GM23338 (cell line): ENCODE results near the gene CHMP5. TPM values are rescaled to one million over a fixed set of nuclear protein-coding genes. Genes with fewer than 3 reads are reported as not detected.

ENCODE experiments used
- ATAC-seq: fragments of 200-7000 bp; cut with Tn5 transposase; 3 replicates; pipeline ENCODE4 v1.9.1; 2020
- DNase-seq: peaks from one replicate; pipeline ENCODE4 v3.0.0-alpha.2; 2015; ENCODE audit warnings: low spot score
- H2AFZ ChIP-seq: fragments of 200-600 bp; sonication (generic); 2 replicates; pipeline ENCODE4 v1.8.0; 2016; ENCODE audit warnings: antibody characterized with exemption, mild to moderate bottlenecking, moderate library complexity
- H3F3A ChIP-seq: fragments of 200-600 bp; sonication (generic); replicated peaks from 2 replicates; pipeline ENCODE4 v1.8.0; 2017; ENCODE audit warnings: antibody characterized with exemption, mixed run types, low read depth
- H3K27ac ChIP-seq: fragments of 200-600 bp; sonication (generic); 2 replicates; pipeline ENCODE4 v1.6.1; 2016; ENCODE audit warnings: low read depth
- H3K27me3 ChIP-seq: fragments of 200-600 bp; sonication (generic); 2 replicates; pipeline ENCODE4 v1.8.0; 2016; ENCODE audit warnings: mild to moderate bottlenecking, mixed run types, moderate library complexity; ENCODE audit not compliant: insufficient read depth
- H3K36me3 ChIP-seq: fragments of 200-600 bp; sonication (generic); 2 replicates; pipeline ENCODE4 v1.8.0; 2016; ENCODE audit warnings: mild to moderate bottlenecking; ENCODE audit not compliant: insufficient read depth
- H3K4me1 ChIP-seq: fragments of 200-600 bp; sonication (generic); 2 replicates; pipeline ENCODE4 v1.8.0; 2016; ENCODE audit warnings: mild to moderate bottlenecking, moderate library complexity; ENCODE audit not compliant: insufficient read depth
- H3K4me2 ChIP-seq: fragments of 200-600 bp; sonication (generic); 2 replicates; pipeline ENCODE4 v1.7.1; 2017; ENCODE audit warnings: mixed run types
- H3K4me3 ChIP-seq: fragments of 200-600 bp; sonication (generic); 2 replicates; pipeline ENCODE4 v1.6.1; 2016; ENCODE audit warnings: mixed run types
- H3K79me2 ChIP-seq: fragments of 200-600 bp; sonication (generic); replicated peaks from 2 replicates; pipeline ENCODE4 v1.8.0; 2017; ENCODE audit warnings: mild to moderate bottlenecking; ENCODE audit not compliant: insufficient read depth
- H3K9me2 ChIP-seq: fragments of 200-600 bp; sonication (generic); 2 replicates; pipeline ENCODE4 v1.8.0; 2017; ENCODE audit not compliant: insufficient read depth
- H4K20me1 ChIP-seq: fragments of 200-600 bp; sonication (generic); replicated peaks from 2 replicates; pipeline ENCODE4 v1.8.0; 2017; ENCODE audit warnings: mild to moderate bottlenecking; ENCODE audit not compliant: insufficient read depth
- H3K27ac Mint-ChIP-seq: 2 replicates; pipeline ENCODE4 v1.8.0; 2020; ENCODE audit warnings: inconsistent platforms, mild to moderate bottlenecking, moderate library complexity, mixed read lengths
- H3K27me3 Mint-ChIP-seq: 3 replicates; pipeline ENCODE4 v1.8.0; 2022; ENCODE audit warnings: low read depth, mild to moderate bottlenecking, moderate library complexity, mixed read lengths, inconsistent platforms; ENCODE audit not compliant: insufficient read depth, poor library complexity
- H3K36me3 Mint-ChIP-seq: 3 replicates; pipeline ENCODE4 v1.8.0; 2021; ENCODE audit warnings: low read depth, mild to moderate bottlenecking, inconsistent platforms, moderate library complexity, mixed read lengths
- H3K4me1 Mint-ChIP-seq: 3 replicates; pipeline ENCODE4 v1.8.0; 2020; ENCODE audit warnings: mild to moderate bottlenecking, inconsistent platforms, mixed read lengths
- H3K4me3 Mint-ChIP-seq: 3 replicates; pipeline ENCODE4 v1.8.0; 2021; ENCODE audit warnings: moderate library complexity, mild to moderate bottlenecking, inconsistent platforms, mixed read lengths
- H3K9me3 Mint-ChIP-seq: 3 replicates; pipeline ENCODE4 v1.8.0; 2020; ENCODE audit warnings: moderate library complexity, mild to moderate bottlenecking, inconsistent platforms, mixed read lengths
- CREB1 ChIP-seq: fragments of 250-450 bp; sonication (Bioruptor Pico); IDR thresholded peaks from 2 replicates; pipeline ENCODE4 v1.5.0; 2020; ENCODE audit warnings: low read depth, mild to moderate bottlenecking, moderate library complexity
- EZH2 ChIP-seq: fragments of 200-600 bp; sonication (generic); IDR thresholded peaks from one replicate; pipeline ENCODE4 v1.8.0; 2017; ENCODE audit warnings: antibody characterized with exemption, mild to moderate bottlenecking, low read depth; ENCODE audit not compliant: unreplicated experiment
- EZH2phosphoT487 ChIP-seq: fragments of 200-600 bp; sonication (generic); IDR thresholded peaks from one replicate; pipeline ENCODE4 v1.8.1; 2018; ENCODE audit warnings: antibody characterized with exemption; ENCODE audit not compliant: unreplicated experiment
- JUNB ChIP-seq: IDR thresholded peaks from one replicate; pipeline ENCODE4 v1.6.1; 2016; ENCODE audit warnings: antibody characterized with exemption; ENCODE audit not compliant: unreplicated experiment
- NANOG ChIP-seq: IDR thresholded peaks from 2 replicates; pipeline ENCODE4 v1.6.1; 2016; ENCODE audit warnings: antibody characterized with exemption, borderline replicate concordance
- POLR2AphosphoS5 ChIP-seq: IDR thresholded peaks from 2 replicates; pipeline ENCODE4 v1.6.1; 2016; ENCODE audit warnings: antibody characterized with exemption, low read depth
- REST ChIP-seq: IDR thresholded peaks from one replicate; pipeline ENCODE4 v1.6.1; 2018; ENCODE audit warnings: antibody characterized with exemption; ENCODE audit not compliant: unreplicated experiment
- STAT1 ChIP-seq: IDR thresholded peaks from one replicate; pipeline ENCODE4 v1.6.1; 2016; ENCODE audit warnings: antibody characterized with exemption; ENCODE audit not compliant: unreplicated experiment
- ZNF114 ChIP-seq: fragments of 250-450 bp; sonication (Bioruptor Pico); IDR thresholded peaks from 2 replicates; pipeline ENCODE4 v1.5.0; 2020; ENCODE audit warnings: mild to moderate bottlenecking, moderate library complexity
- ZNF462 ChIP-seq: fragments of 250-450 bp; sonication (Bioruptor Pico); IDR thresholded peaks from 2 replicates; pipeline ENCODE4 v1.5.0; 2020; ENCODE audit warnings: mild to moderate bottlenecking, moderate library complexity
- polyA plus RNA-seq: library from polyadenylated mRNA; unstranded; fragments of >200 nt; fragmentation: Nextera tagmentation; extraction: Ambion mirVana; gene quantifications from 2 replicates; pipeline ENCODE4 v1.2.1, GENCODE V29; 2016
- total RNA-seq: library from RNA; depleted of rRNA; stranded (reverse); fragments of >200 nt; shearing (Covaris generic); gene quantifications from 2 replicates; pipeline ENCODE4 v1.2.3, GENCODE V29; 2014
- TF ChIP-seq, protein P1 (sequence below): IDR thresholded peaks from 2 replicates; pipeline ENCODE4 v1.6.1; 2016; ENCODE audit warnings: antibody characterized with exemption
- TF ChIP-seq, protein P2 (sequence below), 2 experiments: fragments of 200-600 bp in 1 of 2; sonication (generic) in 1 of 2; conservative IDR thresholded peaks; 2 replicates each; pipeline versions ENCODE4 v1.5.1 to v1.6.1; 2016 to 2017; ENCODE audit warnings: antibody characterized with exemption in 2 of 2, low read depth in 2 of 2, mild to moderate bottlenecking in 2 of 2, moderate library complexity in 1 of 2

The CHMP5 gene
- total and polyA plus RNA-seq, 2 experiments from 2014 or later, result 30.9 to 77.8 TPM

GRCh38 chr9:33222031-33222430, 42.8 kb upstream of the CHMP5 start:
- Mint-ChIP-seq H3K4me1 (peaks cover 7% of the 10 kb centered on the region), H3K9me3 (no peaks in the 10 kb centered on the region), H3K36me3 (no peaks in the 10 kb centered on the region), H3K4me3 (no peak overlapping the region), H3K27ac (no peak overlapping the region; the same call in 1 of the 2 replicates), H3K27me3 (no peaks in the 10 kb centered on the region)
- Histone ChIP-seq H3K4me2 (no peak overlapping the region), H3F3A (no peaks in the 10 kb centered on the region), H3K36me3 (no peaks in the 10 kb centered on the region), H3K9me2 (no peaks in the 10 kb centered on the region), H3K4me3 (no peak overlapping the region), H3K79me2 (no peaks in the 10 kb centered on the region), H3K27me3 (no peaks in the 10 kb centered on the region), H3K27ac (no peak overlapping the region), H4K20me1 (no peaks in the 10 kb centered on the region), H2AFZ (0 out of 2 replicates have a peak overlapping the region, but pooled peaks have one; percentile 32), H3K4me1 (no peaks in the 10 kb centered on the region)
- no peak for ATAC-seq
- no peak for DNase-seq
- TF ChIP-seq REST (no peak), EZH2 (no peak), NANOG (no peak), STAT1 (no peak), ZNF462 (CRISPR knock-in tag) (no peak), CREB1 (CRISPR knock-in tag) (no peak), ZNF114 (no peak), POLR2AphosphoS5 (no peak), EZH2phosphoT487 (no peak), JUNB (no peak)
- TF ChIP-seq, protein P1, sequence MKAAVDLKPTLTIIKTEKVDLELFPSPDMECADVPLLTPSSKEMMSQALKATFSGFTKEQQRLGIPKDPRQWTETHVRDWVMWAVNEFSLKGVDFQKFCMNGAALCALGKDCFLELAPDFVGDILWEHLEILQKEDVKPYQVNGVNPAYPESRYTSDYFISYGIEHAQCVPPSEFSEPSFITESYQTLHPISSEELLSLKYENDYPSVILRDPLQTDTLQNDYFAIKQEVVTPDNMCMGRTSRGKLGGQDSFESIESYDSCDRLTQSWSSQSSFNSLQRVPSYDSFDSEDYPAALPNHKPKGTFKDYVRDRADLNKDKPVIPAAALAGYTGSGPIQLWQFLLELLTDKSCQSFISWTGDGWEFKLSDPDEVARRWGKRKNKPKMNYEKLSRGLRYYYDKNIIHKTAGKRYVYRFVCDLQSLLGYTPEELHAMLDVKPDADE, result no peak
- TF ChIP-seq, protein P2, sequence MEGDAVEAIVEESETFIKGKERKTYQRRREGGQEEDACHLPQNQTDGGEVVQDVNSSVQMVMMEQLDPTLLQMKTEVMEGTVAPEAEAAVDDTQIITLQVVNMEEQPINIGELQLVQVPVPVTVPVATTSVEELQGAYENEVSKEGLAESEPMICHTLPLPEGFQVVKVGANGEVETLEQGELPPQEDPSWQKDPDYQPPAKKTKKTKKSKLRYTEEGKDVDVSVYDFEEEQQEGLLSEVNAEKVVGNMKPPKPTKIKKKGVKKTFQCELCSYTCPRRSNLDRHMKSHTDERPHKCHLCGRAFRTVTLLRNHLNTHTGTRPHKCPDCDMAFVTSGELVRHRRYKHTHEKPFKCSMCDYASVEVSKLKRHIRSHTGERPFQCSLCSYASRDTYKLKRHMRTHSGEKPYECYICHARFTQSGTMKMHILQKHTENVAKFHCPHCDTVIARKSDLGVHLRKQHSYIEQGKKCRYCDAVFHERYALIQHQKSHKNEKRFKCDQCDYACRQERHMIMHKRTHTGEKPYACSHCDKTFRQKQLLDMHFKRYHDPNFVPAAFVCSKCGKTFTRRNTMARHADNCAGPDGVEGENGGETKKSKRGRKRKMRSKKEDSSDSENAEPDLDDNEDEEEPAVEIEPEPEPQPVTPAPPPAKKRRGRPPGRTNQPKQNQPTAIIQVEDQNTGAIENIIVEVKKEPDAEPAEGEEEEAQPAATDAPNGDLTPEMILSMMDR (conservative IDR thresholded peaks at IDR 0.05; ENCODE audit: low read depth in 2 of 2), result no peak
